ENCODE measurements around the gene ATP11C.

- TF ChIP-seq CTCF (IDR thresholded peaks at IDR 0.05; ENCODE audit: poor library complexity) (no peak), EZH2 (IDR thresholded peaks at IDR 0.05; ENCODE audit: borderline replicate concordance) (no peak), EZH2phosphoT487 (IDR thresholded peaks at IDR 0.05; ENCODE audit: low read depth, severe bottlenecking, unreplicated experiment) (no peak)
These were observed 2.5 kb downstream of the ATP11C start for GRCh38 chrX:139930401-139930800.

All from hepatocyte (in vitro differentiated cells).